HepG2 (cell line): Measurements from ENCODE around the gene NOXO1. TPM values are rescaled to one million over a fixed set of nuclear protein-coding genes. Genes with fewer than 3 reads are reported as not detected.
A peak's percentile ranks its signal among the peaks of the same experiment; 100 is the strongest.

ENCODE experiments used
- AKNA ChIP-seq: sonication (generic); formaldehyde crosslinking; IDR thresholded peaks from 2 replicates; pipeline ENCODE4 v1.4.0; 2020; ENCODE audit warnings: missing genetic modification reagents, borderline replicate concordance
- ATRX ChIP-seq: sonication (generic); formaldehyde crosslinking; IDR thresholded peaks from 2 replicates; pipeline ENCODE4 v1.4.0; 2020; ENCODE audit warnings: missing genetic modification reagents, borderline replicate concordance
- GLI4 ChIP-seq: sonication (generic); formaldehyde crosslinking; IDR thresholded peaks from 2 replicates; pipeline ENCODE4 v1.5.1; 2020; ENCODE audit warnings: missing genetic modification reagents, mild to moderate bottlenecking, moderate library complexity, borderline replicate concordance
- HDAC6 ChIP-seq: fragments of 200-600 bp; sonication (generic); IDR thresholded peaks from 2 replicates; pipeline ENCODE4 v1.7.0; 2017; ENCODE audit warnings: mild to moderate bottlenecking, antibody characterized with exemption, low read length, low read depth
- HMG20B ChIP-seq: conservative IDR thresholded peaks from 2 replicates; pipeline ENCODE4 v1.6.1; 2016; ENCODE audit warnings: missing genetic modification reagents, missing compliant biosample characterization
- NCOA1 ChIP-seq: sonication (generic); formaldehyde crosslinking; IDR thresholded peaks from 2 replicates; pipeline ENCODE4 v1.9.0; 2021; ENCODE audit warnings: missing genetic modification reagents
- RAD51 ChIP-seq: fragments of 450-650 bp; IDR thresholded peaks from 2 replicates; pipeline ENCODE4 v1.6.1; 2016; ENCODE audit warnings: borderline replicate concordance
- RBAK ChIP-seq: sonication (generic); formaldehyde crosslinking; IDR thresholded peaks from 2 replicates; pipeline ENCODE4 v1.5.1; 2020; ENCODE audit warnings: mild to moderate bottlenecking, missing genetic modification reagents
- RFX3 ChIP-seq: IDR thresholded peaks from 2 replicates; pipeline ENCODE4 v1.6.1; 2016; ENCODE audit warnings: missing biosample characterization, missing genetic modification reagents
- RFXANK ChIP-seq: IDR thresholded peaks from 2 replicates; pipeline ENCODE4 v1.6.1; 2016
- SALL2 ChIP-seq: sonication (generic); formaldehyde crosslinking; IDR thresholded peaks from 2 replicates; pipeline ENCODE4 v1.8.1; 2023; ENCODE audit warnings: mild to moderate bottlenecking, missing genetic modification reagents, inconsistent platforms
- SKIL ChIP-seq: sonication (generic); formaldehyde crosslinking; IDR thresholded peaks from 2 replicates; pipeline ENCODE4 v1.8.0; 2022; ENCODE audit warnings: missing genetic modification reagents, mild to moderate bottlenecking, moderate library complexity, borderline replicate concordance
- SPEN ChIP-seq: sonication (generic); formaldehyde crosslinking; IDR thresholded peaks from 2 replicates; pipeline ENCODE4 v1.5.1; 2020; ENCODE audit warnings: low read depth, mild to moderate bottlenecking, missing genetic modification reagents
- SRSF1 ChIP-seq: fragments of 200-400 bp; formaldehyde crosslinking; optimal IDR thresholded peaks from 2 replicates; pipeline ENCODE3; 2017; ENCODE audit warnings: mild to moderate bottlenecking, low read depth, low read length, moderate library complexity
- ZBTB1 ChIP-seq: sonication (generic); formaldehyde crosslinking; IDR thresholded peaks from 2 replicates; pipeline ENCODE4 v1.4.0; 2020; ENCODE audit warnings: missing genetic modification reagents, borderline replicate concordance
- ZFP41 ChIP-seq: sonication (generic); formaldehyde crosslinking; IDR thresholded peaks from 2 replicates; pipeline ENCODE4 v1.4.0; 2020; ENCODE audit warnings: mild to moderate bottlenecking, missing genetic modification reagents, borderline replicate concordance
- ZIK1 ChIP-seq: sonication (generic); formaldehyde crosslinking; IDR thresholded peaks from 2 replicates; pipeline ENCODE4 v1.5.0; 2020; ENCODE audit warnings: mild to moderate bottlenecking, low read depth, missing genetic modification reagents, borderline replicate concordance
- ZNF670 ChIP-seq: sonication (generic); formaldehyde crosslinking; IDR thresholded peaks from 2 replicates; pipeline ENCODE4 v1.8.0; 2022; ENCODE audit warnings: mild to moderate bottlenecking, missing genetic modification reagents, borderline replicate concordance
- ZSCAN12 ChIP-seq: sonication (generic); formaldehyde crosslinking; IDR thresholded peaks from 2 replicates; pipeline ENCODE4 v1.9.0; 2021; ENCODE audit warnings: mild to moderate bottlenecking, missing genetic modification reagents
- ZSCAN21 ChIP-seq: sonication (generic); formaldehyde crosslinking; IDR thresholded peaks from 2 replicates; pipeline ENCODE4 v1.8.0; 2022; ENCODE audit warnings: mild to moderate bottlenecking, missing genetic modification reagents, moderate library complexity, borderline replicate concordance
- polyA plus RNA-seq, 8 experiments: library from polyadenylated mRNA; depleted of rRNA in 3 of 8; stranded (reverse) in 7 of 8; unstranded in 1 of 8; fragments of >200 nt; fragmentation: Illumina TruSeq in 4 of 8; extraction: Trizol in 4 of 8; gene quantifications; 2 replicates each; pipeline versions ENCODE4 v1.2.1 to v1.2.3, GENCODE V29; 2011 to 2016; ENCODE audit warnings: low read depth in 4 of 8, missing spikeins in 1 of 8, mixed read lengths in 1 of 8; ENCODE audit not compliant: insufficient read depth in 1 of 8
- total RNA-seq, 5 experiments: library from RNA; depleted of rRNA; stranded (reverse); fragments of >200 nt; fragmentation: Illumina TruSeq; extraction: Trizol; gene quantifications; 2 replicates each; pipeline ENCODE4 v1.2.3, GENCODE V29; 2016; ENCODE audit warnings: low read depth in 1 of 5
- TF ChIP-seq, protein P1 (sequence below): sonication (generic); formaldehyde crosslinking; IDR thresholded peaks from 2 replicates; pipeline ENCODE4 v1.4.0; 2020; ENCODE audit warnings: mild to moderate bottlenecking, low read depth, missing genetic modification reagents

NOXO1 gene
- total and polyA plus RNA-seq, 2 of the 13 experiments (the other 11 are each of a cell fraction or from before 2014, with no cell fraction given) = 0.69 to 1.4 TPM

- peak; percentile 47 for TF ChIP-seq SRSF1
- peak; percentile 99 for TF ChIP-seq SPEN (CRISPR knock-in tag)
- peak; percentile 74; the same call in 1 of the 2 replicates for TF ChIP-seq SALL2 (CRISPR knock-in tag)
- no peak for TF ChIP-seq ZSCAN21 (CRISPR knock-in tag)
- TF ChIP-seq HMG20B (CRISPR knock-in tag) = no peak; the same call in 1 of the 2 replicates
- TF ChIP-seq ZIK1 = peak; percentile 49; the same call in 1 of the 2 replicates
- TF ChIP-seq RFX3 (CRISPR knock-in tag) = no peak
- TF ChIP-seq NCOA1 = no peak; the same call in 1 of the 2 replicates
- TF ChIP-seq GLI4 (CRISPR knock-in tag) = no peak
- TF ChIP-seq, protein P1, sequence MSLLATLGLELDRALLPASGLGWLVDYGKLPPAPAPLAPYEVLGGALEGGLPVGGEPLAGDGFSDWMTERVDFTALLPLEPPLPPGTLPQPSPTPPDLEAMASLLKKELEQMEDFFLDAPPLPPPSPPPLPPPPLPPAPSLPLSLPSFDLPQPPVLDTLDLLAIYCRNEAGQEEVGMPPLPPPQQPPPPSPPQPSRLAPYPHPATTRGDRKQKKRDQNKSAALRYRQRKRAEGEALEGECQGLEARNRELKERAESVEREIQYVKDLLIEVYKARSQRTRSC (CRISPR knock-in tag) = no peak
- no peak for TF ChIP-seq ZBTB1 (CRISPR knock-in tag)
- TF ChIP-seq HDAC6 = no peak
- TF ChIP-seq ATRX (CRISPR knock-in tag) = no peak
- no peak for TF ChIP-seq ZNF670
- TF ChIP-seq RFXANK = no peak; the same call in 1 of the 2 replicates
- peak; percentile 44; the same call in 1 of the 2 replicates for TF ChIP-seq ZSCAN12 (CRISPR knock-in tag)
- no peak for TF ChIP-seq RBAK (CRISPR knock-in tag)
- no peak for TF ChIP-seq AKNA (CRISPR knock-in tag)
- TF ChIP-seq RAD51 = no peak
- TF ChIP-seq SKIL = no peak
- no peak for TF ChIP-seq ZFP41 (CRISPR knock-in tag)
Measured at GRCh38 chr16:1964506-1965395, 16.5 kb downstream of the NOXO1 start, which contains the start of gene RPS2 (continued).
